RWPE2 (cell line): ENCODE data around the gene SKIC2.

Source experiments
- ATAC-seq: fragments of 200-7000 bp; cut with Tn5 transposase; 3 replicates; pipeline ENCODE4 v1.9.1; 2021; ENCODE audit warnings: low read depth
- DNase-seq: peaks from one replicate; pipeline ENCODE4 v3.0.0-alpha.2; 2020; ENCODE audit warnings: low spot score
- H3K27ac ChIP-seq: fragments of 450-650 bp; 2 replicates; pipeline ENCODE4 v1.5.1; 2017; ENCODE audit warnings: mild to moderate bottlenecking; ENCODE audit not compliant: poor library complexity, severe bottlenecking
- H3K27me3 ChIP-seq: fragments of 250-450 bp; sonication (Bioruptor Pico); 2 replicates; pipeline ENCODE4 v1.5.1; 2021; ENCODE audit warnings: mild to moderate bottlenecking, moderate library complexity; ENCODE audit not compliant: insufficient read depth, poor library complexity, severe bottlenecking
- H3K36me3 ChIP-seq: fragments of 250-450 bp; sonication (Bioruptor Pico); 2 replicates; pipeline ENCODE4 v1.5.1; 2020; ENCODE audit warnings: low read depth, mild to moderate bottlenecking, moderate library complexity
- H3K4me1 ChIP-seq: fragments of 250-450 bp; sonication (Bioruptor Pico); 2 replicates; pipeline ENCODE4 v1.5.1; 2021; ENCODE audit warnings: mild to moderate bottlenecking, moderate library complexity; ENCODE audit not compliant: insufficient read depth, poor library complexity, severe bottlenecking
- H3K4me3 ChIP-seq: fragments of 250-450 bp; sonication (Bioruptor Pico); 2 replicates; pipeline ENCODE4 v1.5.1; 2021; ENCODE audit warnings: mild to moderate bottlenecking, moderate library complexity; ENCODE audit not compliant: severe bottlenecking
- H3K9me3 ChIP-seq: fragments of 250-450 bp; sonication (Bioruptor Pico); 2 replicates; pipeline ENCODE4 v1.5.1; 2021; ENCODE audit warnings: mild to moderate bottlenecking, moderate library complexity; ENCODE audit not compliant: severe bottlenecking
- TF ChIP-seq, protein P1 (sequence below): fragments of 450-650 bp; IDR thresholded peaks from one replicate; pipeline ENCODE4 v1.5.1; 2017; ENCODE audit warnings: mild to moderate bottlenecking, moderate library complexity; ENCODE audit not compliant: poor library complexity, severe bottlenecking

Gene SKIC2

GRCh38 chr6:31943742-31944141, 15.2 kb upstream of the SKIC2 start:
- no peaks in the 10 kb centered on the region for H3K36me3 ChIP-seq
- no peak for ATAC-seq
- no peaks in the 10 kb centered on the region for H3K9me3 ChIP-seq
- DNase-seq: no peak
- H3K4me1 ChIP-seq: peaks cover 10% of the 10 kb centered on the region
- H3K27me3 ChIP-seq: no peaks in the 10 kb centered on the region
- H3K27ac ChIP-seq: no peak overlapping the region
- TF ChIP-seq, protein P1, sequence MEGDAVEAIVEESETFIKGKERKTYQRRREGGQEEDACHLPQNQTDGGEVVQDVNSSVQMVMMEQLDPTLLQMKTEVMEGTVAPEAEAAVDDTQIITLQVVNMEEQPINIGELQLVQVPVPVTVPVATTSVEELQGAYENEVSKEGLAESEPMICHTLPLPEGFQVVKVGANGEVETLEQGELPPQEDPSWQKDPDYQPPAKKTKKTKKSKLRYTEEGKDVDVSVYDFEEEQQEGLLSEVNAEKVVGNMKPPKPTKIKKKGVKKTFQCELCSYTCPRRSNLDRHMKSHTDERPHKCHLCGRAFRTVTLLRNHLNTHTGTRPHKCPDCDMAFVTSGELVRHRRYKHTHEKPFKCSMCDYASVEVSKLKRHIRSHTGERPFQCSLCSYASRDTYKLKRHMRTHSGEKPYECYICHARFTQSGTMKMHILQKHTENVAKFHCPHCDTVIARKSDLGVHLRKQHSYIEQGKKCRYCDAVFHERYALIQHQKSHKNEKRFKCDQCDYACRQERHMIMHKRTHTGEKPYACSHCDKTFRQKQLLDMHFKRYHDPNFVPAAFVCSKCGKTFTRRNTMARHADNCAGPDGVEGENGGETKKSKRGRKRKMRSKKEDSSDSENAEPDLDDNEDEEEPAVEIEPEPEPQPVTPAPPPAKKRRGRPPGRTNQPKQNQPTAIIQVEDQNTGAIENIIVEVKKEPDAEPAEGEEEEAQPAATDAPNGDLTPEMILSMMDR: no peak
- H3K4me3 ChIP-seq: no peak overlapping the region

DNA sequence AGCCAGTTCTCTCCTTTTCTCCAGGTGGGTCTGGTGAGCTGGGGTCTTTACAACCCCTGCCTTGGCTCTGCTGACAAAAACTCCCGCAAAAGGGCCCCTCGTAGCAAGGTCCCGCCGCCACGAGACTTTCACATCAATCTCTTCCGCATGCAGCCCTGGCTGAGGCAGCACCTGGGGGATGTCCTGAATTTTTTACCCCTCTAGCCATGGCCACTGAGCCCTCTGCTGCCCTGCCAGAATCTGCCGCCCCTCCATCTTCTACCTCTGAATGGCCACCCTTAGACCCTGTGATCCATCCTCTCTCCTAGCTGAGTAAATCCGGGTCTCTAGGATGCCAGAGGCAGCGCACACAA, 13.8 kb upstream of the SKIC2 start:
- peak overlapping the region; percentile 32 for H3K27ac ChIP-seq
- TF ChIP-seq, protein P1: no peak
- no peaks in the 10 kb centered on the region for H3K9me3 ChIP-seq
- no peak for DNase-seq
- H3K27me3 ChIP-seq: no peaks in the 10 kb centered on the region
- H3K4me1 ChIP-seq: peaks cover 10% of the 10 kb centered on the region
- no peak for ATAC-seq
- H3K36me3 ChIP-seq: no peaks in the 10 kb centered on the region
- no peak overlapping the region for H3K4me3 ChIP-seq

DNA sequence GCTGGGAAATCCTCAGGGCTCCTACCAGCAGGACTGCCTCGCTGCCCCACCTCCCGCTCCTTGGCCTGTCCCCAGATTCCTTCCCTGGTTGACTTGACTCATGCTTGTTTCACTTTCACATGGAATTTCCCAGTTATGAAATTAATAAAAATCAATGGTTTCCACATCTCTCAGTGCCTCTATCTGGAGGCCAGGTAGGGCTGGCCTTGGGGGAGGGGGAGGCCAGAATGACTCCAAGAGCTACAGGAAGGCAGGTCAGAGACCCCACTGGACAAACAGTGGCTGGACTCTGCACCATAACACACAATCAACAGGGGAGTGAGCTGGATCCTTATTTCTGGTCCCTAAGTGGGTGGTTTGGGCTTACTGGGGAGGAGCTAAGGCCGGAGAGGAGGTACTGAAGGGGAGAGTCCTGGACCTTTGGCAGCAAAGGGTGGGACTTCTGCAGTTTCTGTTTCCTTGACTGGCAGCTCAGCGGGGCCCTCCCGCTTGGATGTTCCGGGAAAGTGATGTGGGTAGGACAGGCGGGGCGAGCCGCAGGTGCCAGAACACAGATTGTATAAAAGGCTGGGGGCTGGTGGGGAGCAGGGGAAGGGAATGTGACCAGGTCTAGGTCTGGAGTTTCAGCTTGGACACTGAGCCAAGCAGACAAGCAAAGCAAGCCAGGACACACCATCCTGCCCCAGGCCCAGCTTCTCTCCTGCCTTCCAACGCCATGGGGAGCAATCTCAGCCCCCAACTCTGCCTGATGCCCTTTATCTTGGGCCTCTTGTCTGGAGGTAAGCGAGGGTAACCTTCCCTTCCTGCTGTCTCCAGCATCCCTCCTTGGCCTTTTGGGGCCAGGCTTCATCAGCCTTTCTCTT, 13.2 kb upstream of the SKIC2 start, which contains the start of gene CFB:
CFB (plus strand) TSS at position 589 of the 863 bp plus-strand sequence; CDS start at position 716, 127 bp downstream.
- no peaks in the 10 kb centered on the region for H3K27me3 ChIP-seq
- H3K4me1 ChIP-seq: peaks cover 10% of the 10 kb centered on the region
- DNase-seq: no peak
- TF ChIP-seq, protein P1: no peak
- H3K36me3 ChIP-seq: no peaks in the 10 kb centered on the region
- no peaks in the 10 kb centered on the region for H3K9me3 ChIP-seq
- H3K27ac ChIP-seq: peak within 1 kb of the TSS; percentile 32
- ATAC-seq: peak; percentile 74
- no peak within 1 kb of the TSS for H3K4me3 ChIP-seq

GRCh38 chr6:31946370-31946885, 12.5 kb upstream of the SKIC2 start:
- Histone ChIP-seq H3K36me3 (peaks cover under 1% of the 10 kb centered on the region), H3K27ac (peak overlapping the region; percentile 32), H3K9me3 (no peaks in the 10 kb centered on the region), H3K4me1 (peaks cover 10% of the 10 kb centered on the region), H3K4me3 (no peak overlapping the region), H3K27me3 (no peaks in the 10 kb centered on the region)
- DNase-seq: no peak
- TF ChIP-seq, protein P1: no peak
- no peak for ATAC-seq
